HepG2 (cell line): ENCODE results near the gene USP34. TPM values are rescaled to one million over a fixed set of nuclear protein-coding genes. Genes with fewer than 3 reads are reported as not detected.

Source experiments
- BHLHE40 ChIP-seq: IDR thresholded peaks from 2 replicates; pipeline ENCODE4 v1.6.1; 2011; ENCODE audit warnings: low read length, improper control_type of control experiment
- EEA1 ChIP-seq: sonication (generic); formaldehyde crosslinking; IDR thresholded peaks from 2 replicates; pipeline ENCODE4 v1.5.1; 2020; ENCODE audit warnings: mild to moderate bottlenecking, missing genetic modification reagents, borderline replicate concordance
- HNRNPUL1 ChIP-seq: fragments of 200-400 bp; formaldehyde crosslinking; IDR thresholded peaks from 2 replicates; pipeline ENCODE4 v1.6.1; 2017; ENCODE audit warnings: low read depth, mild to moderate bottlenecking, low read length, moderate library complexity
- KLF9 ChIP-seq: IDR thresholded peaks from 2 replicates; pipeline ENCODE4 v1.6.1; 2016; ENCODE audit warnings: low read depth
- MXD4 ChIP-seq: IDR thresholded peaks from 2 replicates; pipeline ENCODE4 v1.6.1; 2016; ENCODE audit warnings: mild to moderate bottlenecking, missing biosample characterization, missing genetic modification reagents
- NR2F1 ChIP-seq, 2 experiments: fragments of 450-650 bp in 1 of 2; formaldehyde crosslinking in 1 of 2; IDR thresholded peaks; 2 replicates each; pipeline versions ENCODE4 v1.5.0 to v1.6.1; 2016 to 2020; ENCODE audit warnings: mild to moderate bottlenecking in 1 of 2, missing compliant biosample characterization in 1 of 2, missing genetic modification reagents in 1 of 2, moderate library complexity in 1 of 2
- PAX8 ChIP-seq: sonication (generic); formaldehyde crosslinking; IDR thresholded peaks from 2 replicates; pipeline ENCODE4 v1.8.0; 2022; ENCODE audit warnings: mild to moderate bottlenecking, missing genetic modification reagents, borderline replicate concordance
- POLR2AphosphoS2 ChIP-seq: IDR thresholded peaks from 2 replicates; pipeline ENCODE4 v1.6.1; 2011; ENCODE audit warnings: low read depth, low read length, improper control_type of control experiment
- RAD21 ChIP-seq: fragments of 450-650 bp; formaldehyde crosslinking; IDR thresholded peaks from 2 replicates; pipeline ENCODE4 v1.5.0; 2020; ENCODE audit warnings: mild to moderate bottlenecking
- U2AF2 ChIP-seq: fragments of 200-400 bp; formaldehyde crosslinking; IDR thresholded peaks from 2 replicates; pipeline ENCODE4 v1.6.1; 2017; ENCODE audit warnings: low read depth, mild to moderate bottlenecking, low read length
- ZFP36L2 ChIP-seq: sonication (generic); formaldehyde crosslinking; IDR thresholded peaks from 2 replicates; pipeline ENCODE4 v1.4.0; 2020; ENCODE audit warnings: missing genetic modification reagents
- polyA plus RNA-seq, 8 experiments: library from polyadenylated mRNA; depleted of rRNA in 3 of 8; stranded (reverse) in 7 of 8; unstranded in 1 of 8; fragments of >200 nt; fragmentation: Illumina TruSeq in 4 of 8; extraction: Trizol in 4 of 8; gene quantifications; 2 replicates each; pipeline versions ENCODE4 v1.2.1 to v1.2.3, GENCODE V29; 2011 to 2016; ENCODE audit warnings: low read depth in 4 of 8, missing spikeins in 1 of 8, mixed read lengths in 1 of 8; ENCODE audit not compliant: insufficient read depth in 1 of 8
- total RNA-seq, 5 experiments: library from RNA; depleted of rRNA; stranded (reverse); fragments of >200 nt; fragmentation: Illumina TruSeq; extraction: Trizol; gene quantifications; 2 replicates each; pipeline ENCODE4 v1.2.3, GENCODE V29; 2016; ENCODE audit warnings: low read depth in 1 of 5
- TF ChIP-seq, protein P1 (sequence below), 2 experiments: sonication (generic) in 1 of 2; formaldehyde crosslinking in 1 of 2; IDR thresholded peaks; 2 replicates each; pipeline versions ENCODE4 v1.5.1 to v1.6.1; 2011 to 2020; ENCODE audit warnings: borderline replicate concordance in 1 of 2, low read depth in 1 of 2, low read length in 1 of 2, mild to moderate bottlenecking in 1 of 2, missing genetic modification reagents in 1 of 2, moderate library complexity in 1 of 2
- TF ChIP-seq, protein P2 (sequence below): sonication (generic); formaldehyde crosslinking; IDR thresholded peaks from 2 replicates; pipeline ENCODE4 v1.4.0; 2020; ENCODE audit warnings: missing genetic modification reagents
- TF ChIP-seq, protein P3 (sequence below): sonication (generic); formaldehyde crosslinking; IDR thresholded peaks from 2 replicates; pipeline ENCODE4 v1.8.0; 2022; ENCODE audit warnings: mild to moderate bottlenecking, missing genetic modification reagents, moderate library complexity
- TF ChIP-seq, protein P4 (sequence below): sonication (generic); formaldehyde crosslinking; IDR thresholded peaks from 2 replicates; pipeline ENCODE4 v1.4.0; 2020; ENCODE audit warnings: mild to moderate bottlenecking, missing genetic modification reagents
- TF ChIP-seq, protein P5 (sequence below): sonication (generic); formaldehyde crosslinking; IDR thresholded peaks from 2 replicates; pipeline ENCODE4 v1.5.0; 2020; ENCODE audit warnings: mild to moderate bottlenecking, missing genetic modification reagents
- TF ChIP-seq, protein P6 (sequence below): sonication (generic); formaldehyde crosslinking; IDR thresholded peaks from 2 replicates; pipeline ENCODE4 v1.4.0; 2020; ENCODE audit warnings: missing genetic modification reagents

The USP34 gene
- total and polyA plus RNA-seq, 2 of the 13 experiments (the other 11 are each of a cell fraction or from before 2014, with no cell fraction given) = 99.2 to 100 TPM

DNA sequence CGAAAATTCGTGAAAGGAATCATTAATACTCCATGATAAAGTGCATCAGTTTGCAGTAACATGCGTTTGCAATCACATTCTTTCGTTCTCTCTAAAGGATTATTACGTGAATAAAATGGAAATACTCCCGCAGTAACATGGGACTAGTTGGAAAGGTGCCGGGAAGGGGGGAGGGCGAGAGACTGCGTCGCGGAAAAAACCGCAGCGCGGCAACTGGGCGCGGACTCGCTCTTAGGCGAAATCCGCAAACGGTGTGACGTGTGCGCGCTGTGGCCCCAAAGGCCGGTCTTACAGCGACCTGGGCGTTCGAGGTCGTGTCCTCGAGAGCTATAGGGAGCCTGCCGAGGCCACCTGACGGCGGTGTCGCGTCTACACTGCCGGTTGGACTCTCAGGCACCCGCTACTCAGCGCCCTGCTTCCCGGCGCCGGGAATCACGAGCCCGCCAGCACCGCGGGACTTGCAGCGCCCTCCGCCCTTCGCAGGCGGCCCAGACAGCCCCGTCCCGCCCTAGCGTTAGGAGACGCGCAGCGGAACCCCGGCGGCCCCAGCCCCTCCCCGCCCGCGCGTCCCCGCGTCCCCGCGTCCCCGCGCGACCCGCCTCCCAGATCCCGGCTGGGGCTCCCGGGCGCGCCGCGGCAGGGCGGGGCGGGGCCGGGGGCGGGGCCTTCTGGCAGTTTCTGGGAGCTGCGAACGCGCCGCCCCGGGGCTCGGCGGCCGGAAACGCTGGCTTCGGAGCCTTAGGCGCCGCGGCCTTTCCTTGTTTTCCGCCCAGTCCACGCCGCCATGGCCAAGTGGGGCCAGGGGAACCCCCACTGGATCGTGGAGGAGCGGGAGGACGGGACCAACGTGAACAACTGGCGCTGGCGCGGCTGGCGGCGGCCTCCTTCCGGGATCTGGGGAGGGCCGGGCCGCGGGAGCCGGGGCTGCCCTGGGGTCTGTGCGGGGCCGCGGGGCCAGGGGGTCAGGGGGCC lies 293.8 kb downstream of the USP34 start (continued):
- TF ChIP-seq, protein P1, sequence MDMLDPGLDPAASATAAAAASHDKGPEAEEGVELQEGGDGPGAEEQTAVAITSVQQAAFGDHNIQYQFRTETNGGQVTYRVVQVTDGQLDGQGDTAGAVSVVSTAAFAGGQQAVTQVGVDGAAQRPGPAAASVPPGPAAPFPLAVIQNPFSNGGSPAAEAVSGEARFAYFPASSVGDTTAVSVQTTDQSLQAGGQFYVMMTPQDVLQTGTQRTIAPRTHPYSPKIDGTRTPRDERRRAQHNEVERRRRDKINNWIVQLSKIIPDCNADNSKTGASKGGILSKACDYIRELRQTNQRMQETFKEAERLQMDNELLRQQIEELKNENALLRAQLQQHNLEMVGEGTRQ (IDR thresholded peaks at IDR 0.05; ENCODE audit: low read depth, low read length) = peak; percentile 41
- TF ChIP-seq, protein P1 (CRISPR knock-in tag; IDR thresholded peaks at IDR 0.05; ENCODE audit: borderline replicate concordance) = peak; percentile 35; the same call in 1 of the 2 replicates
- TF ChIP-seq BHLHE40 = peak; percentile 41; the same call in 1 of the 2 replicates
- peak; percentile 8 to 61; a peak in 3 of 4 replicates for TF ChIP-seq NR2F1 (CRISPR knock-in tag; IDR thresholded peaks at IDR 0.05)
- TF ChIP-seq, protein P2, sequence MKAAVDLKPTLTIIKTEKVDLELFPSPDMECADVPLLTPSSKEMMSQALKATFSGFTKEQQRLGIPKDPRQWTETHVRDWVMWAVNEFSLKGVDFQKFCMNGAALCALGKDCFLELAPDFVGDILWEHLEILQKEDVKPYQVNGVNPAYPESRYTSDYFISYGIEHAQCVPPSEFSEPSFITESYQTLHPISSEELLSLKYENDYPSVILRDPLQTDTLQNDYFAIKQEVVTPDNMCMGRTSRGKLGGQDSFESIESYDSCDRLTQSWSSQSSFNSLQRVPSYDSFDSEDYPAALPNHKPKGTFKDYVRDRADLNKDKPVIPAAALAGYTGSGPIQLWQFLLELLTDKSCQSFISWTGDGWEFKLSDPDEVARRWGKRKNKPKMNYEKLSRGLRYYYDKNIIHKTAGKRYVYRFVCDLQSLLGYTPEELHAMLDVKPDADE (CRISPR knock-in tag) = no peak
- TF ChIP-seq MXD4 (CRISPR knock-in tag) = peak; percentile 83
- TF ChIP-seq, protein P3, sequence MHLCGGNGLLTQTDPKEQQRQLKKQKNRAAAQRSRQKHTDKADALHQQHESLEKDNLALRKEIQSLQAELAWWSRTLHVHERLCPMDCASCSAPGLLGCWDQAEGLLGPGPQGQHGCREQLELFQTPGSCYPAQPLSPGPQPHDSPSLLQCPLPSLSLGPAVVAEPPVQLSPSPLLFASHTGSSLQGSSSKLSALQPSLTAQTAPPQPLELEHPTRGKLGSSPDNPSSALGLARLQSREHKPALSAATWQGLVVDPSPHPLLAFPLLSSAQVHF (CRISPR knock-in tag) = peak; percentile 96
- no peak for TF ChIP-seq U2AF2
- TF ChIP-seq, protein P4, sequence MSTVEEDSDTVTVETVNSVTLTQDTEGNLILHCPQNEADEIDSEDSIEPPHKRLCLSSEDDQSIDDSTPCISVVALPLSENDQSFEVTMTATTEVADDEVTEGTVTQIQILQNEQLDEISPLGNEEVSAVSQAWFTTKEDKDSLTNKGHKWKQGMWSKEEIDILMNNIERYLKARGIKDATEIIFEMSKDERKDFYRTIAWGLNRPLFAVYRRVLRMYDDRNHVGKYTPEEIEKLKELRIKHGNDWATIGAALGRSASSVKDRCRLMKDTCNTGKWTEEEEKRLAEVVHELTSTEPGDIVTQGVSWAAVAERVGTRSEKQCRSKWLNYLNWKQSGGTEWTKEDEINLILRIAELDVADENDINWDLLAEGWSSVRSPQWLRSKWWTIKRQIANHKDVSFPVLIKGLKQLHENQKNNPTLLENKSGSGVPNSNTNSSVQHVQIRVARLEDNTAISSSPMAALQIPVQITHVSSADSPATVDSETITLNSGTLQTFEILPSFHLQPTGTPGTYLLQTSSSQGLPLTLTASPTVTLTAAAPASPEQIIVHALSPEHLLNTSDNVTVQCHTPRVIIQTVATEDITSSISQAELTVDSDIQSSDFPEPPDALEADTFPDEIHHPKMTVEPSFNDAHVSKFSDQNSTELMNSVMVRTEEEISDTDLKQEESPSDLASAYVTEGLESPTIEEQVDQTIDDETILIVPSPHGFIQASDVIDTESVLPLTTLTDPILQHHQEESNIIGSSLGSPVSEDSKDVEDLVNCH (CRISPR knock-in tag) = peak; percentile 51; the same call in 1 of the 2 replicates
- TF ChIP-seq, protein P5, sequence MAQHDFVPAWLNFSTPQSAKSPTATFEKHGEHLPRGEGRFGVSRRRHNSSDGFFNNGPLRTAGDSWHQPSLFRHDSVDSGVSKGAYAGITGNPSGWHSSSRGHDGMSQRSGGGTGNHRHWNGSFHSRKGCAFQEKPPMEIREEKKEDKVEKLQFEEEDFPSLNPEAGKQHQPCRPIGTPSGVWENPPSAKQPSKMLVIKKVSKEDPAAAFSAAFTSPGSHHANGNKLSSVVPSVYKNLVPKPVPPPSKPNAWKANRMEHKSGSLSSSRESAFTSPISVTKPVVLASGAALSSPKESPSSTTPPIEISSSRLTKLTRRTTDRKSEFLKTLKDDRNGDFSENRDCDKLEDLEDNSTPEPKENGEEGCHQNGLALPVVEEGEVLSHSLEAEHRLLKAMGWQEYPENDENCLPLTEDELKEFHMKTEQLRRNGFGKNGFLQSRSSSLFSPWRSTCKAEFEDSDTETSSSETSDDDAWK = no peak
- TF ChIP-seq, protein P6, sequence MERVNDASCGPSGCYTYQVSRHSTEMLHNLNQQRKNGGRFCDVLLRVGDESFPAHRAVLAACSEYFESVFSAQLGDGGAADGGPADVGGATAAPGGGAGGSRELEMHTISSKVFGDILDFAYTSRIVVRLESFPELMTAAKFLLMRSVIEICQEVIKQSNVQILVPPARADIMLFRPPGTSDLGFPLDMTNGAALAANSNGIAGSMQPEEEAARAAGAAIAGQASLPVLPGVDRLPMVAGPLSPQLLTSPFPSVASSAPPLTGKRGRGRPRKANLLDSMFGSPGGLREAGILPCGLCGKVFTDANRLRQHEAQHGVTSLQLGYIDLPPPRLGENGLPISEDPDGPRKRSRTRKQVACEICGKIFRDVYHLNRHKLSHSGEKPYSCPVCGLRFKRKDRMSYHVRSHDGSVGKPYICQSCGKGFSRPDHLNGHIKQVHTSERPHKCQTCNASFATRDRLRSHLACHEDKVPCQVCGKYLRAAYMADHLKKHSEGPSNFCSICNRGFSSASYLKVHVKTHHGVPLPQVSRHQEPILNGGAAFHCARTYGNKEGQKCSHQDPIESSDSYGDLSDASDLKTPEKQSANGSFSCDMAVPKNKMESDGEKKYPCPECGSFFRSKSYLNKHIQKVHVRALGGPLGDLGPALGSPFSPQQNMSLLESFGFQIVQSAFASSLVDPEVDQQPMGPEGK (CRISPR knock-in tag) = peak; percentile 66
- TF ChIP-seq EEA1 = peak; percentile 98
- 0 out of 2 replicates have a peak, but pooled peaks have one; percentile 71 for TF ChIP-seq POLR2AphosphoS2
- TF ChIP-seq RAD21 = peak; percentile 82
- peak; percentile 24; the same call in 1 of the 2 replicates for TF ChIP-seq PAX8 (CRISPR knock-in tag)
- no peak; the same call in none of the 2 replicates for TF ChIP-seq ZFP36L2 (CRISPR knock-in tag)
- TF ChIP-seq HNRNPUL1 = 0 out of 2 replicates have a peak, but pooled peaks have one; percentile 24
- TF ChIP-seq KLF9 (CRISPR knock-in tag) = no peak
